GM21447 (cell line): Measurements from ENCODE around the gene CDKN2D.
"Not testable (repeated sequence)": the region's sequence is repeated elsewhere in the genome, so short reads cannot be mapped to it uniquely, and the experiment has no call there.

Source experiments
- ATAC-seq: cut with Tn5 transposase; IDR thresholded peaks from one replicate; pipeline ENCODE4 v1.9.1; 2021; ENCODE audit not compliant: unreplicated experiment

The CDKN2D gene

GRCh38 chr19:10553087-10553667 lies 15.6 kb downstream of the CDKN2D start:
- ATAC-seq, result no peak

- no peak for ATAC-seq
Observed at GRCh38 chr19:10552510-10553053, 16.2 kb downstream of the CDKN2D start.

- no peak for ATAC-seq
Observed at GRCh38 chr19:10551698-10552301, 17.0 kb downstream of the CDKN2D start.

- not testable (repeated sequence) for ATAC-seq
Observed at GRCh38 chr19:10551006-10551405, 17.8 kb downstream of the CDKN2D start.

- no peak for ATAC-seq
Observed at GRCh38 chr19:10550336-10550735, 18.4 kb downstream of the CDKN2D start.

- ATAC-seq, result no peak
Observed at GRCh38 chr19:10549733-10550132, 19.0 kb downstream of the CDKN2D start.

- ATAC-seq, result no peak
Observed at GRCh38 chr19:10548746-10549276, 20.0 kb downstream of the CDKN2D start.

GRCh38 chr19:10546817-10547216 lies 22.0 kb downstream of the CDKN2D start:
- no peak for ATAC-seq

GRCh38 chr19:10544753-10545251 lies 24.0 kb downstream of the CDKN2D start:
- no peak for ATAC-seq

- peak; percentile 27 for ATAC-seq
Observed at GRCh38 chr19:10544242-10544752, 24.5 kb downstream of the CDKN2D start.

- ATAC-seq, result peak; percentile 58
Observed at GRCh38 chr19:10543420-10544241, 25.1 kb downstream of the CDKN2D start, which contains the start of gene ATG4D. Gene ATG4D, plus strand, starts transcription at chr19:10543904. Its CDS starts 187 bp downstream, at chr19:10544091.

GRCh38 chr19:10543059-10543419 lies 25.7 kb downstream of the CDKN2D start:
- ATAC-seq, result no peak

GRCh38 chr19:10539016-10539415 lies 29.8 kb downstream of the CDKN2D start:
- ATAC-seq, result not testable (repeated sequence)

GRCh38 chr19:10538204-10538983 lies 30.4 kb downstream of the CDKN2D start:
- ATAC-seq, result no peak

- ATAC-seq, result no peak
Observed at GRCh38 chr19:10537668-10538067, 31.1 kb downstream of the CDKN2D start.

GRCh38 chr19:10535613-10536012 lies 33.2 kb downstream of the CDKN2D start:
- no peak for ATAC-seq

- ATAC-seq, result no peak
Observed at GRCh38 chr19:10533646-10534386, 35.0 kb downstream of the CDKN2D start.

GRCh38 chr19:10532457-10532856 lies 36.3 kb downstream of the CDKN2D start:
- no peak for ATAC-seq

- ATAC-seq, result not testable (repeated sequence)
Observed at GRCh38 chr19:10526887-10527286, 41.9 kb downstream of the CDKN2D start.

- no peak for ATAC-seq
Observed at GRCh38 chr19:10525636-10526035, 43.1 kb downstream of the CDKN2D start.
